NOMO-1 (cell line): Measurements from ENCODE around the gene CHAD.

ENCODE experiments used
- DNase-seq, 2 experiments: peaks; one replicate each; lab custom pipeline; 2025; ENCODE audit not compliant: unreplicated experiment in 2 of 2; lab: John Stamatoyannopoulos, UW

Gene CHAD

GRCh38 chr17:50495217-50495823 lies 26.6 kb upstream of the CHAD start:
- DNase-seq = no peak

- DNase-seq = no peak
These were observed 25.1 kb upstream of the CHAD start for GRCh38 chr17:50493744-50494143.

DNA sequence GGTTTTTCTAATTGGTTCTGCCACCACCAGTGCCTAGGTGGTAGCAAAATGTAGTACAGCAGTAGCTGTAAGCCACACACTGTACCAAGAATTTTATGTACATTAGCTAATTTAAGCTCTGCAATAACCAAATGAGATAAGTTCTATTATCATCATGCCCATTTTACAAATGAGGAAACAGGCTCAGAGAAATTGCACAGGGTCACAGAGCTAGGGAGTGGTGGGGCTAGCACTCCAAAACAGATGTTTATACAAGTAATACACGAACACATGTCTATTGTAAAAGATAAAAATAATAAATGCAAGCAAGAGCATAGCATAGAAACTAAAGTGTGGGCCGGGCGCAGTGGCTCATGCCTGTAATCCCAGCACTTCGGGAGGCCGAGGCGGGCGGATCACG lies 23.5 kb upstream of the CHAD start:
- DNase-seq = no peak

- no peak for DNase-seq
These were observed 22.8 kb upstream of the CHAD start for GRCh38 chr17:50491505-50491904.

- DNase-seq = no peak
These were observed 20.2 kb upstream of the CHAD start for GRCh38 chr17:50488880-50489279.

- DNase-seq = no peak
These were observed 18.8 kb upstream of the CHAD start for GRCh38 chr17:50487213-50488096.

GRCh38 chr17:50484386-50485155 lies 15.9 kb upstream of the CHAD start:
- DNase-seq = no peak

DNA sequence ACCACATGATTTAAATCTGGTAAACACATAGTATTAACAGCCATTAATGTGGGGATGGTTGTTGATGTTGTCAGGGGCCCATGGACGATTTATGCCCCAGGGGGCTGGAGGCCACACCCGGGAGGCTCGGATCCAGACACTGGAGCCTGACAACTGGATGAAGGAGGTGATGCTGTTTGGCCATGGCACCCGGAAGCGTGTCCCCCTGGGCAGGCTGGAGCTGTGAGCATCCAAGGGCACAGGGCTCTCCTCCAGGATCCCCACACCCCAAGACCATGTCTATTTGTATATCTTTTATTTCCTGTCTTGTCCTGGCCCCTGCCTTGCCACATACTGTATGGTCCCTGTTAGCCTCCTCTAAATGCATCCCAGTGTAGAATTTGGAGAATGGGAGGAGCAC lies 14.6 kb upstream of the CHAD start:
- DNase-seq = no peak

- peak; percentile 57 to 62 for DNase-seq
These were observed 13.8 kb upstream of the CHAD start for GRCh38 chr17:50482516-50482915.

DNA sequence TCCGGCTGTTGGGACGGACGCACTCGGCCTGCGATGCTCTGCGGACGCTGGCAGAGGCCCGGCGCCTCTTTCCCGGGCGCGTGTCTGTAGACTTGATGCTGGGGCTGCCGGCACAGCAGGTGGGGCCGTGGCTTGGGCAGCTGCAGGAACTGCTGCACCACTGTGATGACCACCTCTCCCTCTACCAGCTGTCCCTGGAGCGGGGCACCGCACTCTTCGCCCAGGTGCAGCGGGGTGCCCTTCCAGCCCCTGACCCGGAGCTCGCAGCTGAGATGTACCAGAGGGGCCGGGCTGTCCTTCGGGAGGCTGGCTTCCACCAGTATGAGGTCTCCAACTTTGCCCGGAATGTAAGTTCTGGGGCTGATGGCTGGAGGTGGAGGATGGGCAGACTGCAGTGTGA lies 13.4 kb upstream of the CHAD start:
- no peak for DNase-seq

- no peak for DNase-seq
These were observed 13.0 kb upstream of the CHAD start for GRCh38 chr17:50481648-50482047.

- peak; percentile 43 to 71 for DNase-seq
These were observed 12.3 kb upstream of the CHAD start for GRCh38 chr17:50480854-50481490.

DNA sequence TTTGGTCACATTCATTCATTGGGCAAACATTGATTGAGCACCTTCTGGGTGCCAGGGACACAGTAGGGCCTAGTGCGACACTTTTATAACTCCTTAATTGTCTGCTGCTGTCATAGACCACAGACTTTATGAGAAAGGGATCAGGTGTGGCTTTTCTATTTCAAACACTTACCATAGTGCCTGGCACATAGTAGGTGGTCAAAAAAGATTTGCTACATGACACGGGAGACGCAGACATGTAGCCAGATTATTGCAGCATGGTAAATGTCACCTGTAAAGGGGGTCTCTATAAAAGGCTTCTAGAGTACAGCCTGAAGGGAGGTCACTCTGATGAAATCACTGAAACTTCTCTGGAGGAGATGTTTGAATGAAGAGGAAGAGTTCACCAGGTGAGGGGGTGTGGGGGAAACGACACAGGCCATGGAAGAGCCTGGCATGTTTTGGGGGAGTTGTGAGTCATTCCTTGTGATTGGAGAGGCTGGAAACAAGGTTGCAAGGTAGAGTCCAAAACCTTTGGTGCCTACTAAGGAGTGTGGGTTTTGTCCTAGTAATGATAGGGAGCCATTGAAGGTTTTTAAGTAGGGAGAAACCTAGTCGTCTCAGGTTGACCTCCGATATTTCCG lies 11.6 kb upstream of the CHAD start:
- no peak for DNase-seq

GRCh38 chr17:50479522-50480141 lies 11.0 kb upstream of the CHAD start:
- DNase-seq = peak; percentile 70 to 73

- peak; percentile 89 to 94 for DNase-seq
These were observed 10.0 kb upstream of the CHAD start, which contains the start of gene RSAD1 for GRCh38 chr17:50478391-50479381. RSAD1 (plus strand) TSS chr17:50478860; CDS start chr17:50478885, 25 bp downstream.

DNA sequence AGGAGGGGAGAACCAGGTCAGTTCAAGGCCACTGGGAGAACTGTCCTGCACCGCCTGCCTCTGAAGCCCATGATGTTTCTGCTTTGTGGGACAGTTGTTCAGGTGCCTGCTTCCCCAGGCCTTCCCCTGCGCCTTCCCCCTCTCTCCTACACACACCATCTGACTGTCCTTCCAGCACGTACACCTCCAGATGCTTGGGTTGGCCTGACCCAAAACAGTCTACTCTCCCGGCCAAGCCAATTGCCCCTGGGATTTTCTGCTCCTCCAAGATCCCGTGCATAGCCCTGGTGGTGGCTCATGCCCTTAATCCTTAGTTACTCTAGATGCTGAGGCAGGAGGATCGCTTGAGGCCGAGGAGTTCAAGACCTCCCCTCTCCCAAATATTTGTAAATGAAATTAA lies 9.3 kb upstream of the CHAD start:
- DNase-seq = no peak

- no peak for DNase-seq
These were observed 8.1 kb upstream of the CHAD start for GRCh38 chr17:50476545-50477315.
